Measurements from ENCODE around the gene EPB41. TPM values are rescaled to one million over a fixed set of nuclear protein-coding genes. Genes with fewer than 3 reads are reported as not detected.

Gene EPB41
- total and polyA plus RNA-seq, 2 of the 8 experiments (the other 6 are each of a cell fraction or from before 2014, with no cell fraction given) = 36.7 to 109 TPM

- TF ChIP-seq CHD7 (IDR thresholded peaks at IDR 0.05; ENCODE audit: insufficient replicate concordance, low read length) (no peak), TAF7 (optimal IDR thresholded peaks at IDR 0.05; ENCODE audit: borderline replicate concordance, low read depth, low read length) (no peak), NRF1 (IDR thresholded peaks at IDR 0.05; ENCODE audit: low read depth, low read length) (no peak), RBBP5 (IDR thresholded peaks at IDR 0.05; ENCODE audit: borderline replicate concordance, low read depth, low read length) (no peak), RAD21 (IDR thresholded peaks at IDR 0.05 in 1 of 2, conservative IDR thresholded peaks at IDR 0.05 in 1 of 2; ENCODE audit: low read depth in 2 of 2, low read length in 2 of 2) (no peak), FOSL1 (IDR thresholded peaks at IDR 0.05; ENCODE audit: insufficient read depth, low read depth, low read length) (no peak)
Observed at GRCh38 chr1:29094954-29095353, 180.6 kb downstream of the EPB41 start (continued).
